ENCODE measurements around the gene RILPL2.
"Not testable (repeated sequence)": the region's sequence is repeated elsewhere in the genome, so short reads cannot be mapped to it uniquely, and the experiment has no call there.

RILPL2 gene

GRCh38 chr12:123436017-123436964 is at the start of gene RILPL2:
TSS of gene RILPL2 (minus strand) at chr12:123436684. CDS start at chr12:123436420, 264 bp downstream.
- DNase-seq (ENCODE audit: low read depth, low spot score), result no peak
- no peaks in the 10 kb centered on the region for H3K9me3 ChIP-seq (ENCODE audit: control insufficient read depth, insufficient read depth, low read length)
- H3K4me1 ChIP-seq (ENCODE audit: control insufficient read depth, insufficient read depth, low read length), result no peaks in the 10 kb centered on the region
- no peaks in the 10 kb centered on the region for H3K36me3 ChIP-seq (ENCODE audit: control insufficient read depth, insufficient read depth, low read length)
- peaks cover 5% of the 10 kb centered on the region for H3K27me3 ChIP-seq (ENCODE audit: control insufficient read depth, insufficient read depth, low read length)
- peak within 1 kb of the TSS; percentile 50 for H3K4me3 ChIP-seq (ENCODE audit: low read length)
- no peak within 1 kb of the TSS for H3K27ac ChIP-seq (ENCODE audit: low read length)
- WGBS (ENCODE audit: insufficient coverage, insufficient read length), result no CpG with 5 or more reads among the region's 69 CpGs

GRCh38 chr12:123485756-123486155 is 49.3 kb upstream of the RILPL2 start:
- H3K36me3 ChIP-seq (ENCODE audit: control insufficient read depth, insufficient read depth, low read length), result no peaks in the 10 kb centered on the region
- no peak overlapping the region for H3K27ac ChIP-seq (ENCODE audit: low read length)
- no peaks in the 10 kb centered on the region; the same call in 1 of the 2 replicates for H3K9me3 ChIP-seq (ENCODE audit: control insufficient read depth, insufficient read depth, low read length)
- no CpG with 5 or more reads among the region's 14 CpGs for WGBS (ENCODE audit: insufficient coverage, insufficient read length)
- H3K4me1 ChIP-seq (ENCODE audit: control insufficient read depth, insufficient read depth, low read length), result 0 out of 2 replicates have a peak, but pooled peaks cover 3% of the 10 kb centered on the region
- no peaks in the 10 kb centered on the region for H3K27me3 ChIP-seq (ENCODE audit: control insufficient read depth, insufficient read depth, low read length)
- no peak overlapping the region for H3K4me3 ChIP-seq (ENCODE audit: low read length)
- DNase-seq (ENCODE audit: low read depth, low spot score), result no peak

GRCh38 chr12:123483602-123484248 is 47.2 kb upstream of the RILPL2 start:
- DNase-seq (ENCODE audit: low read depth, low spot score), result no peak
- no CpG with 5 or more reads among the region's 18 CpGs for WGBS (ENCODE audit: insufficient coverage, insufficient read length)
- no peaks in the 10 kb centered on the region for H3K27me3 ChIP-seq (ENCODE audit: control insufficient read depth, insufficient read depth, low read length)
- no peaks in the 10 kb centered on the region for H3K36me3 ChIP-seq (ENCODE audit: control insufficient read depth, insufficient read depth, low read length)
- no peak overlapping the region for H3K4me3 ChIP-seq (ENCODE audit: low read length)
- H3K9me3 ChIP-seq (ENCODE audit: control insufficient read depth, insufficient read depth, low read length), result no peaks in the 10 kb centered on the region; the same call in 1 of the 2 replicates
- 0 out of 2 replicates have a peak, but pooled peaks cover 1% of the 10 kb centered on the region for H3K4me1 ChIP-seq (ENCODE audit: control insufficient read depth, insufficient read depth, low read length)
- H3K27ac ChIP-seq (ENCODE audit: low read length), result no peak overlapping the region

GRCh38 chr12:123482876-123483275 is 46.4 kb upstream of the RILPL2 start:
- Histone ChIP-seq H3K4me1 (ENCODE audit: control insufficient read depth, insufficient read depth, low read length) (no peaks in the 10 kb centered on the region), H3K9me3 (ENCODE audit: control insufficient read depth, insufficient read depth, low read length) (no peaks in the 10 kb centered on the region; the same call in 1 of the 2 replicates), H3K4me3 (ENCODE audit: low read length) (no peak overlapping the region), H3K27me3 (ENCODE audit: control insufficient read depth, insufficient read depth, low read length) (no peaks in the 10 kb centered on the region), H3K36me3 (ENCODE audit: control insufficient read depth, insufficient read depth, low read length) (no peaks in the 10 kb centered on the region), H3K27ac (ENCODE audit: low read length) (no peak overlapping the region)
- no CpG with 5 or more reads among the region's 6 CpGs for WGBS (ENCODE audit: insufficient coverage, insufficient read length)
- DNase-seq (ENCODE audit: low read depth, low spot score), result no peak

GRCh38 chr12:123481251-123481650 is 44.8 kb upstream of the RILPL2 start:
- H3K36me3 ChIP-seq (ENCODE audit: control insufficient read depth, insufficient read depth, low read length); H3K4me1 ChIP-seq (ENCODE audit: control insufficient read depth, insufficient read depth, low read length); DNase-seq (ENCODE audit: low read depth, low spot score); H3K4me3 ChIP-seq (ENCODE audit: low read length); H3K9me3 ChIP-seq (ENCODE audit: control insufficient read depth, insufficient read depth, low read length); H3K27ac ChIP-seq (ENCODE audit: low read length); H3K27me3 ChIP-seq (ENCODE audit: control insufficient read depth, insufficient read depth, low read length): not testable (repeated sequence)
- no CpG with 5 or more reads among the region's 5 CpGs for WGBS (ENCODE audit: insufficient coverage, insufficient read length)

- DNase-seq (ENCODE audit: low read depth, low spot score), result no peak
- H3K27me3 ChIP-seq (ENCODE audit: control insufficient read depth, insufficient read depth, low read length), result no peaks in the 10 kb centered on the region
- H3K4me3 ChIP-seq (ENCODE audit: low read length), result no peak overlapping the region
- H3K27ac ChIP-seq (ENCODE audit: low read length), result no peak overlapping the region
- WGBS (ENCODE audit: insufficient coverage, insufficient read length), result no CpG with 5 or more reads among the region's 14 CpGs
- H3K4me1 ChIP-seq (ENCODE audit: control insufficient read depth, insufficient read depth, low read length), result no peaks in the 10 kb centered on the region
- no peaks in the 10 kb centered on the region for H3K9me3 ChIP-seq (ENCODE audit: control insufficient read depth, insufficient read depth, low read length)
- no peaks in the 10 kb centered on the region for H3K36me3 ChIP-seq (ENCODE audit: control insufficient read depth, insufficient read depth, low read length)
Measured at GRCh38 chr12:123479442-123480180, 43.1 kb upstream of the RILPL2 start.

GRCh38 chr12:123478762-123479161 is 42.3 kb upstream of the RILPL2 start:
- DNase-seq (ENCODE audit: low read depth, low spot score), result no peak
- H3K4me1 ChIP-seq (ENCODE audit: control insufficient read depth, insufficient read depth, low read length), result no peaks in the 10 kb centered on the region
- no CpG with 5 or more reads among the region's 10 CpGs for WGBS (ENCODE audit: insufficient coverage, insufficient read length)

GRCh38 chr12:123478069-123478468 is 41.6 kb upstream of the RILPL2 start:
- Histone ChIP-seq H3K27ac (ENCODE audit: low read length) (no peak overlapping the region), H3K4me3 (ENCODE audit: low read length) (no peak overlapping the region), H3K27me3 (ENCODE audit: control insufficient read depth, insufficient read depth, low read length) (no peaks in the 10 kb centered on the region), H3K9me3 (ENCODE audit: control insufficient read depth, insufficient read depth, low read length) (no peaks in the 10 kb centered on the region), H3K36me3 (ENCODE audit: control insufficient read depth, insufficient read depth, low read length) (no peaks in the 10 kb centered on the region), H3K4me1 (ENCODE audit: control insufficient read depth, insufficient read depth, low read length) (no peaks in the 10 kb centered on the region)
- WGBS (ENCODE audit: insufficient coverage, insufficient read length), result no CpG with 5 or more reads among the region's 11 CpGs
- no peak for DNase-seq (ENCODE audit: low read depth, low spot score)

More at GRCh38 chr12:123478762-123479161, 42.3 kb upstream of the RILPL2 start:
- Histone ChIP-seq H3K9me3 (ENCODE audit: control insufficient read depth, insufficient read depth, low read length) (no peaks in the 10 kb centered on the region), H3K27ac (ENCODE audit: low read length) (no peak overlapping the region), H3K4me3 (ENCODE audit: low read length) (no peak overlapping the region), H3K27me3 (ENCODE audit: control insufficient read depth, insufficient read depth, low read length) (no peaks in the 10 kb centered on the region), H3K36me3 (ENCODE audit: control insufficient read depth, insufficient read depth, low read length) (no peaks in the 10 kb centered on the region)

GRCh38 chr12:123475246-123475703 is 38.8 kb upstream of the RILPL2 start:
- no CpG with 5 or more reads among the region's 15 CpGs for WGBS (ENCODE audit: insufficient coverage, insufficient read length)
- H3K27ac ChIP-seq (ENCODE audit: low read length), result no peak overlapping the region
- no peak for DNase-seq (ENCODE audit: low read depth, low spot score)

More at GRCh38 chr12:123475246-123475703, 38.8 kb upstream of the RILPL2 start:
- no peaks in the 10 kb centered on the region for H3K9me3 ChIP-seq (ENCODE audit: control insufficient read depth, insufficient read depth, low read length)
- no peaks in the 10 kb centered on the region for H3K36me3 ChIP-seq (ENCODE audit: control insufficient read depth, insufficient read depth, low read length)
- no peaks in the 10 kb centered on the region for H3K27me3 ChIP-seq (ENCODE audit: control insufficient read depth, insufficient read depth, low read length)
- H3K4me3 ChIP-seq (ENCODE audit: low read length), result no peak overlapping the region
- no peaks in the 10 kb centered on the region for H3K4me1 ChIP-seq (ENCODE audit: control insufficient read depth, insufficient read depth, low read length)

Data from iPS DF 6.9 (cell line).